Stimulated activated CD8-positive, alpha-beta memory T cell treated with anti-CD3 and anti-CD28 coated beads, Interleukin-15, amount 100 ng/mL, for 48 hours (primary cell): ENCODE data around the gene CKLF.
A peak's percentile ranks its signal among the peaks of the same experiment; 100 is the strongest.
"Not testable (repeated sequence)": the region's sequence is repeated elsewhere in the genome, so short reads cannot be mapped to it uniquely, and the experiment has no call there.

Source experiments
- DNase-seq, 2 donors: peaks; one replicate each; pipeline ENCODE4 v3.0.0-alpha.2; 2020; ENCODE audit warnings: low read depth in 2 of 2

CKLF gene

GRCh38 chr16:66568355-66568754, 16.0 kb downstream of the CKLF start:
- DNase-seq = no peak

- DNase-seq = no peak
Observed at GRCh38 chr16:66569131-66569530, 16.8 kb downstream of the CKLF start.

- DNase-seq = no peak
Observed at GRCh38 chr16:66569827-66570405, 17.5 kb downstream of the CKLF start.

GRCh38 chr16:66572356-66572755, 20.0 kb downstream of the CKLF start:
- no peak for DNase-seq

GRCh38 chr16:66574081-66574480, 21.7 kb downstream of the CKLF start:
- no peak for DNase-seq

DNA sequence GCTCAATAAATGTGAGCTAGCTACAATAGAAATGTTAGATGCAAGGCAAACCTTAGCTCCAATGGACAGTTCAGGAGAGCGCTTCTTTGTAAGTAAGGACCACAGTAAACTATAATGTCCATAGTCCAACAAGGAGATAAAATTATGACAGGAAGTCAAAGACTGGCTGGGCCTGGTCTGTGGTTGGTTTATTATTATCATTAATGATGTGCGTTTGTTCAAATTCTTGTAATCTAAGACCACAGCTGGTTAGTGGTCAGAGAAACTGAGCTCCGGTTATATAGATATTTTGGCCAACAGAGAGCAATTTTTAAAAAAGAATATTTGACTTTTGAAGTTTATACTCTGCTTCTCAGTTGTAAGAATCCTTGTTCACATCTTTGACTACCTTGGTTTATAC, 22.2 kb downstream of the CKLF start:
- no peak for DNase-seq

- DNase-seq = no peak
Observed at GRCh38 chr16:66575060-66575459, 22.7 kb downstream of the CKLF start.

GRCh38 chr16:66576296-66576695, 23.9 kb downstream of the CKLF start:
- no peak for DNase-seq

DNA sequence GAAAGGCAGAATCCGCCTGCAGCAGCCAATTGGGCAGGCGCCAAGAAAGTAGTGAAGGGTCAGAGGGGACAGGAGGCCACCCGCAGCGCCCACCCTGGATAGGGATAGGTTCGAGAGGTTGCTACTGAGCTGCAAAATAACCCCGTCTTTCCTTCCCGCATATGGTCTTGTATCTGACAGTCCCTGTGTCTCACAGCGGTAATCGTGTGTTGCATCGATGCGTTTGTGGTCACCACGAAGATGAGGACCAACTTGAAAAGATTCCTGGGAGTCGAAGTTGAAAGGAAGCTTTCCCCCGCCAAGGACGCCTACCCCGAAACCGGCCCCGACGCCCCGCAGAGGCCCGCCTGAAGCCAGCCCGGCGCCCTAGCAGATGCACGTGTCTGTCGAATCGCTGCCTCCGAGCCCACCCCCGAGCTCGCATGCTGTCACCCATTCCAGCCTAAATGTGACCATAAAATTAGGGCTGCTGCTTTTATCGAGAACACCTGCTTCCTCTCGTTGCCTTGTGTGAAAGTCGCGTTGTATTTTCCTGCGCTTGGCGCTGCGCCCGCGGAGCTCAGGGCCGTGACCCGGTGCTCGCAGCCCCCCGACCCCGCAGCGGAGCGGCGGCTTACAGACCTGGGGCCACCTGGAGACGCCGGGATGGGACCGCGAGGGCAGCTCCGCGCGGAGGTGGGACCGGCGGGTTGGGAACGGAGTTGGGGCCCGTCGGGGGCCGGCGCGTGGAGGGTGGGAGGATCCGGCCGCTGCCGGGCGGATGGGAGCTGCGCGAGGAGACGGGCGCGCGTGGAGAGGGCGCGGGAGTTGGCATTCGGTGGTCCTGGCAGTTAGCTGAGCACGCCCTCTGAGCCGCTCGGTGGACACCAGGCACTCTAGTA, 26.5 kb downstream of the CKLF start, which contains the start of gene CMTM2:
Gene CMTM2, plus strand, starts transcription at position 813 of the 881 bp plus-strand sequence. CDS start 145 bp downstream, outside the sequence.
- DNase-seq = no peak

GRCh38 chr16:66580605-66581209, 28.3 kb downstream of the CKLF start:
- no peak for DNase-seq

GRCh38 chr16:66581246-66581952, 29.0 kb downstream of the CKLF start:
- DNase-seq = no peak

DNA sequence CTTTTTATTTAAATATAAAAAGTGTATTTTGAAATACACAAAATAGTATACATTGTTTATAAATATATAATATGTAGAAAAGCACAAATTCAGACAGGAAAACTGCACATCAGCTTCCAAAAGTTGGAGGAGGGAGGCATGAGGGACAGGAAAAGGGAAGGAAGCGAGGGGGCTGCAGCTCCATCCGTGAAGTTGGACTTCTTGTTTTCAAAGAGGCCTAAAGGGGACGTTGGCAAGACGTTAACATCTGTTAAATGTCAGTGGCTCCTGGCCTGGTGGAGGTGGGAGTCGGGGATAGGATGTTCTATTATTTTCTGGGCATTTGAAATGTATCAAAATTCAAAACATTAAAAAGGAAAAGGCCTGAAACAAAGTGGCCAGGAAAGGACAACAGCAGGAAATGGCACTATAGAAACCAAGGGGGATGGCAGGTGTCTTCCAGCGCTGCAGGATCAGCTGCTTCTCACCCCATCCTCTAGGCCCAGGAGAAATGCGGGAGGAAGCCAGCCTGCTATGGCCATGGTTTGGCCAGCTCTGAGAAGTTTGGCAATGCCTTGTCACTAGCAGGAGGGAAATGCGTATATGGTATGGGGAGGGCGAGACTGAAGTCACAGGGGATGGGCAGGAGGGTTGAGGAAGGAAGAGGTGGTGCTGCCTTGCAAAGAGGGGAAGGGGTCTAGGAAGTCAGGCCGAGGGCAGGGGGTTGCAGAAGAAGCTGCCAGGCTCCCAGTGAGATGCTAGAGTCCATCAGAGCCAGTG, 33.3 kb downstream of the CKLF start:
- DNase-seq = no peak

- no peak for DNase-seq
Observed at GRCh38 chr16:66587881-66588600, 35.7 kb downstream of the CKLF start.

- DNase-seq = peak; percentile 39 to 54
Observed at GRCh38 chr16:66588981-66589713, 36.8 kb downstream of the CKLF start.

DNA sequence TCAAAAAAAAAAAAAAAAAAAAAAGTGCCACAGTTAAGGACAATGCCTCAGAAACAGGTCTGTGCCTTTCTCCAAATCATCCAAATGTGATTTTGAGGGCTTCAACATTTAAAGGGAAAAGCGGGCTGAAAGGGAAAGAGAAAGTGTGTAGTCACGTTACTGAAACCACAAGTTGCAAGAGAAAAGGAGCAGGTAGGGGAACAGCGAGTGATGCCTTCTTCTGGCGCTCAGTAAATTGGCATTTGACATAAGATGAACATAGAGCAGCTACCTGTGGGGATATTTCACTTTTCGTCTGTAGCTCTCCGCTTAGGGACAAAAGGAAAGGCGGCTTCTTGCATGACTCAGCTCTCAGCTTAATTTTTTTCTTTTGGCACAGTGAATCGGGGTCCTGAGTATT, 37.9 kb downstream of the CKLF start:
- no peak for DNase-seq

GRCh38 chr16:66591018-66591417, 38.6 kb downstream of the CKLF start:
- DNase-seq = no peak

- no peak for DNase-seq
Observed at GRCh38 chr16:66592241-66592640, 39.9 kb downstream of the CKLF start.

- no peak for DNase-seq
Observed at GRCh38 chr16:66592814-66593213, 40.4 kb downstream of the CKLF start.

DNA sequence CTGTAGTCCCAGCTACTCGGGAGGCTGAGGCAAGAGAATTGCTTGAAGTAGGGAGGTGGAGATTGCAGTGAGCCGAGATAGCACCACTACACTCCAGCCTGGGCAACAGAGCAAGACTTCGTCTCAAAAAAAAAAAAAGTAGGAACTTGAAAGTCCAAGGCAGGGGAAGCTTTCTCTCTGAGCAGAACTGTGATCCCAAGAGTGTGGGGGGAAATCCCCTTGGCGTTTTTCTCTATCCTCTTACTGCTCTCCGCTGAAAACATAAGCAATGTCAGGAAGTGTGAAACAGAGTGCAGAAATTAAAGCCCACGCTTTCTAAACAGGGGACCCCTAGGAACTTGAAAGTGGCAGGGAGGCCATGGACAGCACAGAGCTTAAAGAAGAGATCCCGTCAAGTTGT, 42.4 kb downstream of the CKLF start:
- no peak for DNase-seq

DNA sequence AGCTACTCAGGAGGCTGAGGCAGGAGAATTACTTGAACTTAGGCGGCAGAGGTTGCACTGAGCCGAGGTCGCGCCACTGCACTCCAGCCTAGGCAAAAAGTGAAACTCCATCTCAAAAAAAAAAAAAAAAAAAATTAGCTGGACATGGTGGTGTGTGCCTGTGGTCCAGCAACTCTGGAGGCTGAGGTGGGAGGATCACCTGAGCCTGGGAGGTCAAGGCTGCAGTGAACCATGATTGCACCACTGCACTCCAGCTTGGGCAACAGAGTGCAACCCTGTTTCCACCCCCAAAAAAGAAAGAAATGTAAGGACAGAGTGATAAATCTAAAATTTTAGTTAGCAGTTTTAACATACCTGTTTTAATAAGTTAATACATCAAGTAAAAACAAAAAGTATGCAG, 44.2 kb downstream of the CKLF start:
- not testable (repeated sequence) for DNase-seq
